Measurements from ENCODE around the gene ORMDL3. TPM values are rescaled to one million over a fixed set of nuclear protein-coding genes. Genes with fewer than 3 reads are reported as not detected.

ORMDL3 gene
- total RNA-seq, 4 donors from 2014 or later, result 33.0 to 97.4 (median 79.0) TPM

DNA sequence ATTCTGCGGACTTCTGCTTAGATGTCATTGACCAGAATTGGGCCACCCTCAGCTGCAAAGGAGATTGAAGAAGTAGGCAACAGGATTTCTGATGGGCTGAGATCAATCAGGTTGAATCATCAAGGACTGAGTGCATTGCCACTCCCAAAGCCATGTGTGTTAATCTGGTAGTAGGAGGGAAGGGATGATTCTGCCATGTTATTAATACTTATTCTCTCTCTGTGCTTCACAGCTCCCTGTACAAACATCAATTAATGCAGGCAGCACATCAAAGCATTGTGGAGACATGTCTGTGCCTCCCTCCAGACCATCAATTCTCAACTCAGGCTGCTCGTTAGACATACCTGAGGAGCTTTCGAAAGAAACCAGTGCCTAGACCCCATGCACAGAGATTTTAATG lies 11.7 kb upstream of the ORMDL3 start:
- Histone ChIP-seq H3K36me3 (no peaks in the 10 kb centered on the region), H3K27ac (no peak overlapping the region), H3K27me3 (no peaks in the 10 kb centered on the region), H3K9me3 (no peaks in the 10 kb centered on the region), H3K4me3 (no peak overlapping the region), H3K4me1 (peaks cover 0 to 9% (median 3%) of the 10 kb centered on the region in 4 donors)
- no peak for DNase-seq
- TF ChIP-seq POLR2A (IDR thresholded peaks at IDR 0.05), result no peak
- TF ChIP-seq, protein P1, sequence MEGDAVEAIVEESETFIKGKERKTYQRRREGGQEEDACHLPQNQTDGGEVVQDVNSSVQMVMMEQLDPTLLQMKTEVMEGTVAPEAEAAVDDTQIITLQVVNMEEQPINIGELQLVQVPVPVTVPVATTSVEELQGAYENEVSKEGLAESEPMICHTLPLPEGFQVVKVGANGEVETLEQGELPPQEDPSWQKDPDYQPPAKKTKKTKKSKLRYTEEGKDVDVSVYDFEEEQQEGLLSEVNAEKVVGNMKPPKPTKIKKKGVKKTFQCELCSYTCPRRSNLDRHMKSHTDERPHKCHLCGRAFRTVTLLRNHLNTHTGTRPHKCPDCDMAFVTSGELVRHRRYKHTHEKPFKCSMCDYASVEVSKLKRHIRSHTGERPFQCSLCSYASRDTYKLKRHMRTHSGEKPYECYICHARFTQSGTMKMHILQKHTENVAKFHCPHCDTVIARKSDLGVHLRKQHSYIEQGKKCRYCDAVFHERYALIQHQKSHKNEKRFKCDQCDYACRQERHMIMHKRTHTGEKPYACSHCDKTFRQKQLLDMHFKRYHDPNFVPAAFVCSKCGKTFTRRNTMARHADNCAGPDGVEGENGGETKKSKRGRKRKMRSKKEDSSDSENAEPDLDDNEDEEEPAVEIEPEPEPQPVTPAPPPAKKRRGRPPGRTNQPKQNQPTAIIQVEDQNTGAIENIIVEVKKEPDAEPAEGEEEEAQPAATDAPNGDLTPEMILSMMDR (IDR thresholded peaks at IDR 0.05), result no peak

GRCh38 chr17:39938140-39938869 lies 10.9 kb upstream of the ORMDL3 start:
- H3K36me3 ChIP-seq, result no peaks in the 10 kb centered on the region
- H3K9me3 ChIP-seq, result no peaks in the 10 kb centered on the region
- peaks cover 0 to 9% (median 3%) of the 10 kb centered on the region in 4 donors for H3K4me1 ChIP-seq
- no peak overlapping the region for H3K27ac ChIP-seq
- TF ChIP-seq POLR2A (IDR thresholded peaks at IDR 0.05), result no peak
- TF ChIP-seq, protein P1 (IDR thresholded peaks at IDR 0.05), result no peak
- DNase-seq, result no peak
- no peaks in the 10 kb centered on the region for H3K27me3 ChIP-seq
- H3K4me3 ChIP-seq, result no peak overlapping the region

DNA sequence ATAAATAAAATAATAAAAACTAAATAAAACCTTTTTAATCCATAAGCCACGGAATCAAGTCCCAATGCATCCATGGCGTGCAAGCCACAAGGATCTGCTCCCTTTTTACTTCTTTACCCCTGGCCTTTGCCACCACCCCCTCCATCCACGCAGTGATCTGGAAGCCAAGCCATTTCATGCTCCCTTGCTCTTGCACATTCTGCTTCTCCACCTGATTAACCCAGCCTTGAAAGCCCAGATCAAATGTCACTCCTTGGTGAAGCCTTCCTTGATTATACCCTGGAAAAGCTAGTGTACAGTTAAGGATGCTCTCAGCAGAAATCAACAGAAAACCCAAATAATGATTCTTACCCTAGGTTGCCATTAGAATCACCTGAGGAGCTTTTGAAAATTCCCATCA lies 10.0 kb upstream of the ORMDL3 start:
- H3K4me3 ChIP-seq, result no peak overlapping the region
- H3K36me3 ChIP-seq, result no peaks in the 10 kb centered on the region
- no peak for DNase-seq
- no peaks in the 10 kb centered on the region for H3K9me3 ChIP-seq
- H3K4me1 ChIP-seq, result peaks cover 0 to 9% (median 3%) of the 10 kb centered on the region in 4 donors
- H3K27me3 ChIP-seq, result no peaks in the 10 kb centered on the region
- TF ChIP-seq, protein P1 (IDR thresholded peaks at IDR 0.05), result no peak
- no peak for TF ChIP-seq POLR2A (IDR thresholded peaks at IDR 0.05)
- H3K27ac ChIP-seq, result no peak overlapping the region

DNA sequence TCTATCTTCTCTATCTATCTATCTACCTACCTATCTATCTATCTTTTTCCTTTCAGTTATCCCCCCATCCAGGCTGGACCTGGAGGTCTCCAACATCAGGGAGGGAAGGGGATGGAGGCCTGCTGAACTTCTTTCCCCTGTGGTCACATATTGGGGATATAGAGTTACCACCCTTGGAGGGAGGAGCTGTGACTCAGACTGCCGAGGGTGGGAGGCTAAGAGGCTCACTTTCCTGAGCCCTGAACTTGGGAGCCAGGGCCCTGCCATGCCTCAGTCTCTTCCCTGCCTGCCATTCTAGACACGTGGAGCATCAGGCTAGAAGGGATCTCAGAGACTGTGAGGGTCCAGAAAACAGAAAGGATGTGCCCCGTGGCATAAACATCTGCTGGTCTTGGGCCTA lies 8.5 kb upstream of the ORMDL3 start:
- no peak for DNase-seq
- no peaks in the 10 kb centered on the region for H3K36me3 ChIP-seq
- no peaks in the 10 kb centered on the region for H3K27me3 ChIP-seq
- H3K4me1 ChIP-seq, result peaks cover 0 to 9% (median 3%) of the 10 kb centered on the region in 4 donors
- no peak overlapping the region for H3K27ac ChIP-seq
- TF ChIP-seq, protein P1 (IDR thresholded peaks at IDR 0.05), result no peak
- TF ChIP-seq POLR2A (IDR thresholded peaks at IDR 0.05), result no peak
- no peak overlapping the region for H3K4me3 ChIP-seq
- H3K9me3 ChIP-seq, result no peaks in the 10 kb centered on the region

GRCh38 chr17:39934324-39934723 lies 6.9 kb upstream of the ORMDL3 start:
- H3K36me3 ChIP-seq, result no peaks in the 10 kb centered on the region
- no peaks in the 10 kb centered on the region for H3K9me3 ChIP-seq
- H3K4me3 ChIP-seq, result no peak overlapping the region
- no peak for DNase-seq
- no peak overlapping the region for H3K27ac ChIP-seq
- peaks cover 0 to 3% (median under 1%) of the 10 kb centered on the region in 4 donors for H3K4me1 ChIP-seq
- H3K27me3 ChIP-seq, result no peaks in the 10 kb centered on the region
- TF ChIP-seq, protein P1 (IDR thresholded peaks at IDR 0.05), result no peak
- TF ChIP-seq POLR2A (IDR thresholded peaks at IDR 0.05), result no peak
